Peyer's patch (tissue), 4 donors: ENCODE measurements around the gene SHROOM1. TPM values are rescaled to one million over a fixed set of nuclear protein-coding genes. Genes with fewer than 3 reads are reported as not detected.
A peak's percentile ranks its signal among the peaks of the same experiment; 100 is the strongest.

Source experiments
- DNase-seq, 3 donors: peaks; one replicate each; pipeline ENCODE4 v3.0.0-alpha.2; 2017 to 2019
- H3K27ac ChIP-seq, 4 donors: fragments of 200-600 bp; sonication (generic); one replicate each; pipeline ENCODE4 v1.5.1; 2016 to 2019
- H3K27me3 ChIP-seq, 2 donors: fragments of 200-600 bp; sonication (generic); one replicate each; pipeline ENCODE4 v1.5.1; 2019
- H3K36me3 ChIP-seq, 3 donors: fragments of 200-600 bp; sonication (generic); one replicate each; pipeline ENCODE4 v1.5.1; 2016 to 2019
- H3K4me1 ChIP-seq, 4 donors: fragments of 200-600 bp; sonication (generic); one replicate each; pipeline ENCODE4 v1.5.1; 2016 to 2019
- H3K4me3 ChIP-seq, 4 donors: fragments of 200-600 bp; sonication (generic); 1 replicate in 3 of 4; 2 replicates in 1 of 4; pipeline ENCODE4 v1.5.1; 2016 to 2019; ENCODE audit warnings: mild to moderate bottlenecking in 1 of 4
- H3K9me3 ChIP-seq, 4 donors: fragments of 200-600 bp; sonication (generic); one replicate each; pipeline ENCODE4 v1.5.1; 2016 to 2019; ENCODE audit warnings: mild to moderate bottlenecking in 1 of 4
- CTCF ChIP-seq, 6 experiments: fragments of 450-650 bp in 4 of 6; fragments of 200-600 bp in 2 of 6; sonication (generic) in 1 of 6; IDR thresholded peaks; one replicate each; pipeline ENCODE4 v1.5.1; 2017 to 2019; ENCODE audit warnings: antibody characterized with exemption in 6 of 6, mild to moderate bottlenecking in 3 of 6, moderate library complexity in 1 of 6
- POLR2A ChIP-seq, 2 donors: fragments of 450-650 bp; IDR thresholded peaks; one replicate each; pipeline ENCODE4 v1.5.1; 2017; ENCODE audit warnings: antibody characterized with exemption in 2 of 2, mild to moderate bottlenecking in 2 of 2, moderate library complexity in 2 of 2
- total RNA-seq, 4 donors: library from RNA; depleted of rRNA; stranded (reverse); fragments of >200 nt; gene quantifications; one replicate each; pipeline ENCODE4 v1.1.0, GENCODE V29; 2016

The SHROOM1 gene
- total RNA-seq, 4 donors from 2014 or later, result 14.9 to 200 (median 95.3) TPM

GRCh38 chr5:132834057-132834456 is 3.6 kb upstream of the SHROOM1 start:
- Histone ChIP-seq H3K27me3 (no peaks in the 10 kb centered on the region), H3K4me1 (peaks cover 0 to 31% (median 0%) of the 10 kb centered on the region in 4 donors)
- no peak for TF ChIP-seq POLR2A (IDR thresholded peaks at IDR 0.05)
- no peak for TF ChIP-seq CTCF (IDR thresholded peaks at IDR 0.05)

GRCh38 chr5:132832612-132833011 is 2.2 kb upstream of the SHROOM1 start:
- no peaks in the 10 kb centered on the region for H3K27me3 ChIP-seq
- no peak overlapping the region for H3K4me3 ChIP-seq
- peaks cover 0 to 23% (median 0%) of the 10 kb centered on the region in 4 donors for H3K4me1 ChIP-seq
- TF ChIP-seq CTCF (IDR thresholded peaks at IDR 0.05) (no peak), POLR2A (IDR thresholded peaks at IDR 0.05) (no peak)
- H3K9me3 ChIP-seq, result no peaks in the 10 kb centered on the region
- H3K36me3 ChIP-seq, result no peaks in the 10 kb centered on the region
- no peak overlapping the region for H3K27ac ChIP-seq
- no peak for DNase-seq

More at GRCh38 chr5:132834057-132834456, 3.6 kb upstream of the SHROOM1 start:
- H3K4me3 ChIP-seq, result no peak overlapping the region
- H3K9me3 ChIP-seq, result no peaks in the 10 kb centered on the region
- H3K27ac ChIP-seq, result no peak overlapping the region
- DNase-seq, result no peak
- H3K36me3 ChIP-seq, result no peaks in the 10 kb centered on the region

DNA sequence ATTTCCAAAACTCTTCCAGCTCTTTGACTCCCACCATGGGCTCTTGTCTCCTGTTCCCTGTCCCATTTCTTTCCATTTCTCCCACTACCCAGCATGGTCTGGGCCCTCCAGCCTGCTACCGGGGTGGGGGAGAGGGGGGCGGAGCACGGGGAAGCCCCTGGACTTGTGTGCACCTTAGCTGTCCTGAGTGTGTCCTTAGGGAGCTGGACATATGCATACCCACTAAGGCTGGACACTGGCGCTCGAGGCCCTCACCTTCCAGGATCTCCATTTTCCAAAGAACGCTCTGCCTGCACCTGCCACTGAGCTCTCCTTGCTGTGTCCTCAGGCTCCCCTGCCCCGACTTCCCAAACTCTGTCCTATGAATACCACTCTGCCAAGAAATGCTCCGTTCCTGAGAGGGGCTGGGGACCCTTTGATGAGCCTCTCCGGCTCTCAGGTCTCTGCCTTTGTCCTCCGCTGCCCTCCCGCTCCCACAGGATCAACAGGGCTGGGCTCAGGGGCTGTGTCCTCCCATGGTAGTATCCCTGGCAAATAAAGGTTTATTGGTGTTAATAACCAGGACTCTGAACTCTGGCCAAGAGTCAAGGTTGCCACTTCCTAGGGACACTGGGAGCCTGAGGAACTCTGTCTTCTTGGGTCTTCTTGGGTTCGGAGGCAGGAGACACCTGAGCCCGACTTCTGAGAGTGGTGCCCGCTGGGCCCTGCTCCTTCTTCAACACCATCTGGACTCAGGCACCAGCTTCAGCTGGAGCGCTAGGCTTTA is 831 bp upstream of the SHROOM1 start:
- no peaks in the 10 kb centered on the region for H3K36me3 ChIP-seq
- peaks cover 0 to 20% (median 0%) of the 10 kb centered on the region in 4 donors for H3K4me1 ChIP-seq
- TF ChIP-seq CTCF (IDR thresholded peaks at IDR 0.05), result no peak
- peak in 1 of 2 donors; percentile 65 for TF ChIP-seq POLR2A (IDR thresholded peaks at IDR 0.05)
- peak in 2 of 3 donors; percentile 78 to 79 for DNase-seq
- peak overlapping the region; percentile 55 to 84 (median 74) for H3K4me3 ChIP-seq
- no peaks in the 10 kb centered on the region for H3K9me3 ChIP-seq
- H3K27ac ChIP-seq, result peak overlapping the region; percentile 73 to 93 (median 86)
- H3K27me3 ChIP-seq, result no peaks in the 10 kb centered on the region

DNA sequence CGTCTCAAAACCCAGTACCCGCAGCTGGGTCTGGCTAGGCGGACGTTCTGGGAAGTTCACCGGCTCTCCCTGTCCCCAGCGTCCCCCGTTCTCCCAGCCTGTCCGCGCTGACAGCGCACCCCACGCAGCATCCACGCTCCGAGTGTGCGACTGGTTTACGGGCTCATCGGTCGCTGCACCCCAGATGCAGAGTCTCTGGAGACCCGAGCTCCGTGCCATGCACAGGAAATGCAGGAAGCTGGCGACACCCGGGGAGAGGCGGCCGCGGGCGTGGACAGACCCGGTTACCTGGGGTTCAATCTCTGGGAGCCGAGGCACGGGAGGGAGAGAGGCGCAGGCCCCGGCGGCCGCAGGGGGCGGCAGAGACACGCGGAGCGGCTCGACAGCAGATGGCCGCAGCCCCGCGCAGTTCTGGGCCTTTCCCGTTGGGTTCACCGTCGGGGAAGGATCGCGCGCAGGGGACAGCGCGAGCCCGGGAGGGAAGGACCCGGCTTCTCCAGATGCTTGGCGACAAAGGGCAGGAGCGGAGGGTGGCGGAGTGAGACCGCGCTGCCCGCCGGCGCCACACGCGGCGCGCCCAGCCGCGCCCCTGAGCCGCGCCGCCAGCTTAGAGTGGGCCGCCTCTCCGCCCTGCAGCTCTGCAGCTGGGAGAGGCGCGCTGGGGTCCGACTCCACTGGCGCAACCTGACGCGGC is 558 bp downstream of the SHROOM1 start:
- peak; percentile 20 to 41 for TF ChIP-seq POLR2A (IDR thresholded peaks at IDR 0.05)
- TF ChIP-seq CTCF (IDR thresholded peaks at IDR 0.05), result peak; percentile 43 to 96 (median 88)
- peaks cover 0 to 20% (median 3%) of the 10 kb centered on the region in 4 donors for H3K4me1 ChIP-seq
- DNase-seq, result peak; percentile 59 to 92 (median 92)
- H3K36me3 ChIP-seq, result peaks cover 0 to 7% (median 0%) of the 10 kb centered on the region in 3 donors
- peak overlapping the region; percentile 55 to 84 (median 74) for H3K4me3 ChIP-seq
- no peaks in the 10 kb centered on the region for H3K27me3 ChIP-seq
- no peaks in the 10 kb centered on the region for H3K9me3 ChIP-seq
- peak overlapping the region; percentile 73 to 93 (median 86) for H3K27ac ChIP-seq

DNA sequence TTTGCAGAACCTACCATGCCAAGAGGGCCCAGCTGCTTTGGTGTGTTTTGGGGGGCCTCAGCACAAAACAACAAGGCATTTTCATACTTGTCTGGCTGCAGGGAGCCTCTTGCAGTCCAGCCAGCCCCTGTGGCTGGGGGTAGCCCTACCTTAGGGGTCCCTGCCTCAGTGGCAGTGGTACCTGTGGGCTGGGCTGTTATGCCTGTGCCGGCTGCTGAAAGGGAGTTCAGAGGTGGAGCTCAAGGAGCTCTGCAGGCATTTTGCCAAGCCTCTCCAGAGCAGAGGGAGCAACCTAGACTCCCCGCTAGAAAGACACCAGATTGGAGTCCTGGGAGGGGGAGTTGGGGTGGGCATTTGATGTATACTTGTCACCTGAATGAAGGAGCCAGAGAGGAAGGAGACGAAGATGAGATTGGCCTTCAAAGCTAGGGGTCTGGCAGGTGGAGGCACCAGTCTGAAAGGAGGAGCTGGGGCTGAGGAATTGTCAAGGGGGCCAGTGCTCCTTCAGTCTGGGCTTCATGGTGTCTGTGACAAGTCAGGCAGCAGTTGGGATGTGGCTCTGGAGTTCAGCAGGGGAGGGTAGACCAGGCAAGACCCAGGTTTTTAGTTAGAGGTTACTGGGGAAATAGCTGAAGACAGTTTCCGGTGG is 1.5 kb downstream of the SHROOM1 start:
- DNase-seq, result no peak
- Histone ChIP-seq H3K9me3 (no peaks in the 10 kb centered on the region), H3K27me3 (no peaks in the 10 kb centered on the region), H3K4me1 (peaks cover 0 to 20% (median 3%) of the 10 kb centered on the region in 4 donors), H3K27ac (peak overlapping the region in 3 of 4 donors; percentile 80 to 93 (median 92)), H3K36me3 (peaks cover 0 to 15% (median 0%) of the 10 kb centered on the region in 3 donors), H3K4me3 (peak overlapping the region in 3 of 4 donors; percentile 55 to 84 (median 65))
- no peak for TF ChIP-seq CTCF (IDR thresholded peaks at IDR 0.05)
- TF ChIP-seq POLR2A (IDR thresholded peaks at IDR 0.05), result no peak
